ENCODE measurements around the gene EXOC6B. TPM values are rescaled to one million over a fixed set of nuclear protein-coding genes. Genes with fewer than 3 reads are reported as not detected.

EXOC6B gene
- polyA plus RNA-seq, 2 of the 4 experiments (the other 2 are of a cell fraction): 15.5 to 24.7 TPM

DNA sequence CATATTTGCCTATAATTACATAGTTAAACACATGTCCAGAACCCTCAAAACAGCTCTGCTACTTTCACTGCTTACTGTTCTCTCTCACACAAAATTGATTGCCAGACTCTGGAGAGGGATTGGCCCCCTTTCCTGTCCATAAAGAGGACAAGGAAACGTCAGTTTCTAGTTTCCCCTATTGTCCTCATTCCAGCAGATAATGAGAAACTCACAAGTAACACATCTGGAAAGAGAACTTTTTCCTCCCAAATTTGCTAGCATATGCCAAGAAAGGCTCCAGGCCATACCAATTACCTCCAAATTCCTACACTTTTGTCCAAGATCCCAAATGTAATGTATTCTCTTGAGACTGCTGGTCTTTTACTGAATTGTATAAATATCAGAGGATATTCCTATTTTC lies 200.5 kb downstream of the EXOC6B start:
- 80% methylated on average over 1 of the region's 1 CpG for WGBS (ENCODE audit: missing lambda C conversion rate)
- DNase-seq (ENCODE audit: low read depth in 1 of 2, low spot score in 1 of 2) (no peak), FAIRE-seq (no peak), ATAC-seq (no peak)
- no peak overlapping the region for H3K27ac ChIP-seq
- ChIA-PET CTCF (no interaction called here), POLR2A (no interaction called here)
- peaks cover 15% of the 10 kb centered on the region for H3K4me1 ChIP-seq
- H3K9me3 ChIP-seq: no peaks in the 10 kb centered on the region
- no peak overlapping the region for H3K4me2 ChIP-seq
- no peak overlapping the region for H3K4me3 ChIP-seq
- no peak for TF ChIP-seq JUNB (IDR thresholded peaks at IDR 0.05)
- TF ChIP-seq, protein P1, sequence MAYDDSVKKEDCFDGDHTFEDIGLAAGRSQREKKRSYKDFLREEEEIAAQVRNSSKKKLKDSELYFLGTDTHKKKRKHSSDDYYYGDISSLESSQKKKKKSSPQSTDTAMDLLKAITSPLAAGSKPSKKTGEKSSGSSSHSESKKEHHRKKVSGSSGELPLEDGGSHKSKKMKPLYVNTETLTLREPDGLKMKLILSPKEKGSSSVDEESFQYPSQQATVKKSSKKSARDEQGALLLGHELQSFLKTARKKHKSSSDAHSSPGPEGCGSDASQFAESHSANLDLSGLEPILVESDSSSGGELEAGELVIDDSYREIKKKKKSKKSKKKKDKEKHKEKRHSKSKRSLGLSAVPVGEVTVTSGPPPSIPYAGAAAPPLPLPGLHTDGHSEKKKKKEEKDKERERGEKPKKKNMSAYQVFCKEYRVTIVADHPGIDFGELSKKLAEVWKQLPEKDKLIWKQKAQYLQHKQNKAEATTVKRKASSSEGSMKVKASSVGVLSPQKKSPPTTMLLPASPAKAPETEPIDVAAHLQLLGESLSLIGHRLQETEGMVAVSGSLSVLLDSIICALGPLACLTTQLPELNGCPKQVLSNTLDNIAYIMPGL (CRISPR knock-in tag; IDR thresholded peaks at IDR 0.05; ENCODE audit: borderline replicate concordance): no peak
- TF ChIP-seq EHMT2 (IDR thresholded peaks at IDR 0.05; ENCODE audit: low read depth): no peak
- TF ChIP-seq, protein P2, sequence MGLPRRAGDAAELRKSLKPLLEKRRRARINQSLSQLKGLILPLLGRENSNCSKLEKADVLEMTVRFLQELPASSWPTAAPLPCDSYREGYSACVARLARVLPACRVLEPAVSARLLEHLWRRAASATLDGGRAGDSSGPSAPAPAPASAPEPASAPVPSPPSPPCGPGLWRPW (IDR thresholded peaks at IDR 0.05): no peak
- TF ChIP-seq TP53 (CRISPR knock-in tag; IDR thresholded peaks at IDR 0.05): no peak
- TF ChIP-seq, protein P3, sequence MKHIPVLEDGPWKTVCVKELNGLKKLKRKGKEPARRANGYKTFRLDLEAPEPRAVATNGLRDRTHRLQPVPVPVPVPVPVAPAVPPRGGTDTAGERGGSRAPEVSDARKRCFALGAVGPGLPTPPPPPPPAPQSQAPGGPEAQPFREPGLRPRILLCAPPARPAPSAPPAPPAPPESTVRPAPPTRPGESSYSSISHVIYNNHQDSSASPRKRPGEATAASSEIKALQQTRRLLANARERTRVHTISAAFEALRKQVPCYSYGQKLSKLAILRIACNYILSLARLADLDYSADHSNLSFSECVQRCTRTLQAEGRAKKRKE (CRISPR knock-in tag; IDR thresholded peaks at IDR 0.05; ENCODE audit: low read depth): no peak
- no peak for TF ChIP-seq MAZ (IDR thresholded peaks at IDR 0.05; ENCODE audit: borderline replicate concordance, low read depth, low read length)
- TF ChIP-seq KDM1A (IDR thresholded peaks at IDR 0.05; ENCODE audit: low read depth): no peak
- no peak for TF ChIP-seq NPAS2 (CRISPR knock-in tag; IDR thresholded peaks at IDR 0.05; ENCODE audit: borderline replicate concordance)
- no peak for TF ChIP-seq NR3C1 (IDR thresholded peaks at IDR 0.05)
- no peak for TF ChIP-seq CHD2 (IDR thresholded peaks at IDR 0.05; ENCODE audit: low read length, partially characterized antibody)
- no peak for TF ChIP-seq ZNF302 (CRISPR knock-in tag; IDR thresholded peaks at IDR 0.05)
- no peak for TF ChIP-seq EHF (CRISPR knock-in tag; IDR thresholded peaks at IDR 0.05)
- no peak for TF ChIP-seq FOSL2 (IDR thresholded peaks at IDR 0.05)
- TF ChIP-seq FOSL2 (CRISPR knock-in tag; IDR thresholded peaks at IDR 0.05): no peak
- no peak for TF ChIP-seq HOXA7 (CRISPR knock-in tag; IDR thresholded peaks at IDR 0.05)
- TF ChIP-seq RCOR1 (IDR thresholded peaks at IDR 0.05; ENCODE audit: low read depth, low read length): no peak
- TF ChIP-seq MAFK (IDR thresholded peaks at IDR 0.05; ENCODE audit: partially characterized antibody): no peak
- TF ChIP-seq JUN (IDR thresholded peaks at IDR 0.05): no peak

DNA sequence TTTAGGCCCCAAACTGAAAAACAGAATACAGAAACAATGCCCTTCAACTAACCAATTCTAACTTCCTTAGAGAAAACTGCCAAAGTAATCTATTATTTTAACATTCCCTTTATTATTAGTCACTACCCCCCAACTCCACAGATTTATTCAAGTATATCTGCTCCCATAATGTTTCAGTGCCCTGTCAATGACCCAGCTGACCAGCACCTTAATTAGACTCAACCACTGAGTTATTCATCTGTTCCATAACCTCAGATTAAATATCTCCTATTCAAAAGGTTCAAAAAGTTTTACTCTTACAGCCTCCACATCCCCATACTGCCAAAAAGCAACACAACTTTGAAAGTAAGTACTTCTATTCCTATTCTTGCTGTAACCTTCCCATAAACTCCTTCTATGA lies 202.4 kb downstream of the EXOC6B start:
- Histone ChIP-seq H3K4me1 (no peaks in the 10 kb centered on the region), H3K4me3 (no peak overlapping the region), H3K9me3 (no peaks in the 10 kb centered on the region), H3K4me2 (no peak overlapping the region), H3K27ac (no peak overlapping the region)
- FAIRE-seq (no peak), ATAC-seq (no peak), DNase-seq (ENCODE audit: low read depth in 1 of 2, low spot score in 1 of 2) (no peak)
- ChIA-PET POLR2A (no interaction called here), CTCF (interaction anchor here (1.2 kb wide), 1 partner anchor 1078 kb away, joined by 4 read pairs; no protein-coding TSS in a partner anchor)
- no peak for TF ChIP-seq KDM5A (IDR thresholded peaks at IDR 0.05)
- TF ChIP-seq HOXB5 (CRISPR knock-in tag; IDR thresholded peaks at IDR 0.05): no peak
- TF ChIP-seq HDAC2 (IDR thresholded peaks at IDR 0.05): no peak
- TF ChIP-seq MAZ (IDR thresholded peaks at IDR 0.05; ENCODE audit: borderline replicate concordance, low read depth, low read length): no peak
- no peak for TF ChIP-seq EHMT2 (IDR thresholded peaks at IDR 0.05; ENCODE audit: low read depth)
- TF ChIP-seq, protein P1 (CRISPR knock-in tag; IDR thresholded peaks at IDR 0.05; ENCODE audit: borderline replicate concordance): no peak
- no peak for TF ChIP-seq PHF8 (IDR thresholded peaks at IDR 0.05; ENCODE audit: borderline replicate concordance, low read depth)
- TF ChIP-seq, protein P4, sequence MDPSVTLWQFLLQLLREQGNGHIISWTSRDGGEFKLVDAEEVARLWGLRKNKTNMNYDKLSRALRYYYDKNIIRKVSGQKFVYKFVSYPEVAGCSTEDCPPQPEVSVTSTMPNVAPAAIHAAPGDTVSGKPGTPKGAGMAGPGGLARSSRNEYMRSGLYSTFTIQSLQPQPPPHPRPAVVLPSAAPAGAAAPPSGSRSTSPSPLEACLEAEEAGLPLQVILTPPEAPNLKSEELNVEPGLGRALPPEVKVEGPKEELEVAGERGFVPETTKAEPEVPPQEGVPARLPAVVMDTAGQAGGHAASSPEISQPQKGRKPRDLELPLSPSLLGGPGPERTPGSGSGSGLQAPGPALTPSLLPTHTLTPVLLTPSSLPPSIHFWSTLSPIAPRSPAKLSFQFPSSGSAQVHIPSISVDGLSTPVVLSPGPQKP (IDR thresholded peaks at IDR 0.05; ENCODE audit: low read depth, low read length): no peak
- TF ChIP-seq EHF (CRISPR knock-in tag; IDR thresholded peaks at IDR 0.05): no peak
- TF ChIP-seq POLR2AphosphoS2 (conservative IDR thresholded peaks at IDR 0.05; ENCODE audit: low read length): no peak
